Activated CD4-positive, alpha-beta memory T cell treated with anti-CD3 and anti-CD28 coated beads for 36 hours (primary cell): ENCODE measurements around the gene MAD1L1. TPM values are rescaled to one million over a fixed set of nuclear protein-coding genes. Genes with fewer than 3 reads are reported as not detected.

Source experiments
- CTCF ChIA-PET: fragments of 350-600 bp; sonication (Branson Sonifier 250); formaldehyde crosslinking; loops from one replicate; lab custom pipeline; 2021; ENCODE audit warnings: antibody characterized with exemption, inconsistent platforms; lab: Charles Lee
- POLR2A ChIA-PET: fragments of 350-600 bp; sonication (Branson Sonifier 250); formaldehyde crosslinking; loops from one replicate; lab custom pipeline; 2021; ENCODE audit warnings: antibody characterized with exemption; lab: Charles Lee
- DNase-seq: peaks from one replicate; pipeline ENCODE4 v3.0.0-alpha.2; 2020
- H3K27ac Mint-ChIP-seq: one replicate; pipeline ENCODE4 v1.8.0; 2021; ENCODE audit warnings: mixed read lengths
- H3K27me3 Mint-ChIP-seq: one replicate; pipeline ENCODE4 v1.8.0; 2021; ENCODE audit warnings: mixed read lengths
- H3K36me3 Mint-ChIP-seq: one replicate; pipeline ENCODE4 v1.8.0; 2021; ENCODE audit warnings: mixed read lengths
- H3K4me1 Mint-ChIP-seq: one replicate; pipeline ENCODE4 v1.8.0; 2021; ENCODE audit warnings: low read depth, mixed read lengths
- H3K4me3 Mint-ChIP-seq: one replicate; pipeline ENCODE4 v1.8.0; 2021; ENCODE audit warnings: mild to moderate bottlenecking, mixed read lengths
- H3K9me3 Mint-ChIP-seq: one replicate; pipeline ENCODE4 v1.8.0; 2021; ENCODE audit warnings: mixed read lengths
- intact Hi-C: fragments of 100-400 bp; cut with micrococcal nuclease; formaldehyde crosslinking; loops from one replicate; pipeline ENCODE4 v1.15.1; 2023
- total RNA-seq, 2 experiments: library from RNA; stranded (reverse); gene quantifications; one replicate each; pipeline ENCODE4 v1.2.3, GENCODE V29; 2021

MAD1L1 gene
- total RNA-seq, 2 experiments from 2014 or later = 44.4 to 47.8 TPM

GRCh38 chr7:2149672-2150444 lies 82.9 kb downstream of the MAD1L1 start:
- Mint-ChIP-seq H3K36me3 (peaks cover 11% of the 10 kb centered on the region), H3K9me3 (no peaks in the 10 kb centered on the region), H3K27me3 (no peaks in the 10 kb centered on the region), H3K4me1 (no peaks in the 10 kb centered on the region), H3K4me3 (no peak overlapping the region), H3K27ac (no peak overlapping the region)
- intact Hi-C loops = no loop called here
- no peak for DNase-seq
- POLR2A ChIA-PET = no interaction called here
- CTCF ChIA-PET = interaction anchor here (0.8 kb wide), 1 partner anchor 571 kb away, joined by 3 read pairs; no protein-coding TSS in a partner anchor

GRCh38 chr7:2148814-2149213 lies 83.9 kb downstream of the MAD1L1 start:
- intact Hi-C loops = no loop called here
- Mint-ChIP-seq H3K4me1 (no peaks in the 10 kb centered on the region), H3K9me3 (no peaks in the 10 kb centered on the region), H3K4me3 (no peak overlapping the region), H3K36me3 (peaks cover 12% of the 10 kb centered on the region), H3K27me3 (no peaks in the 10 kb centered on the region), H3K27ac (no peak overlapping the region)
- no peak for DNase-seq
- POLR2A ChIA-PET = no interaction called here
- CTCF ChIA-PET = no interaction called here

DNA sequence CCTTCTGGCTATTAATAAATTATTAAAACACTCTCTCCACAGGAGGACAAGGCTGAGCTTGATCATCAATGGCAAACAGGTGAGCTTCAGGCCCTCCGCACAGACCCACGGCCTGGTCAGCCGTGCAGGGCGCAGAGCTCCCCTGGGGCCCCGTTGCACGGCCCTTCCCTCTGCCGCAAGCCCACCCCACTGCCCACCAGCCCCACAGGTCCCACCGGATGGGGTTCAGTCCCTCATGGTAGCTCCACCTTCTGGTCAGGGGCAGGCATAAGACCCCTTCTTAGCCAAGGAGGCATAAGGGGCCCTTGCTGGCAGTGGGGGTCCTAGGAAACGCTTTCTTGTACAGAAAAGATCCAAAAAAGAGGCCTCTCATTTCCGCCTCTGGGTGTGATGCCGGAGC lies 84.6 kb downstream of the MAD1L1 start:
- Mint-ChIP-seq H3K9me3 (no peaks in the 10 kb centered on the region), H3K4me1 (no peaks in the 10 kb centered on the region), H3K4me3 (no peak overlapping the region), H3K27ac (no peak overlapping the region), H3K36me3 (peaks cover 15% of the 10 kb centered on the region), H3K27me3 (no peaks in the 10 kb centered on the region)
- POLR2A ChIA-PET = no interaction called here
- intact Hi-C loops = no loop called here
- CTCF ChIA-PET = no interaction called here
- DNase-seq = no peak

DNA sequence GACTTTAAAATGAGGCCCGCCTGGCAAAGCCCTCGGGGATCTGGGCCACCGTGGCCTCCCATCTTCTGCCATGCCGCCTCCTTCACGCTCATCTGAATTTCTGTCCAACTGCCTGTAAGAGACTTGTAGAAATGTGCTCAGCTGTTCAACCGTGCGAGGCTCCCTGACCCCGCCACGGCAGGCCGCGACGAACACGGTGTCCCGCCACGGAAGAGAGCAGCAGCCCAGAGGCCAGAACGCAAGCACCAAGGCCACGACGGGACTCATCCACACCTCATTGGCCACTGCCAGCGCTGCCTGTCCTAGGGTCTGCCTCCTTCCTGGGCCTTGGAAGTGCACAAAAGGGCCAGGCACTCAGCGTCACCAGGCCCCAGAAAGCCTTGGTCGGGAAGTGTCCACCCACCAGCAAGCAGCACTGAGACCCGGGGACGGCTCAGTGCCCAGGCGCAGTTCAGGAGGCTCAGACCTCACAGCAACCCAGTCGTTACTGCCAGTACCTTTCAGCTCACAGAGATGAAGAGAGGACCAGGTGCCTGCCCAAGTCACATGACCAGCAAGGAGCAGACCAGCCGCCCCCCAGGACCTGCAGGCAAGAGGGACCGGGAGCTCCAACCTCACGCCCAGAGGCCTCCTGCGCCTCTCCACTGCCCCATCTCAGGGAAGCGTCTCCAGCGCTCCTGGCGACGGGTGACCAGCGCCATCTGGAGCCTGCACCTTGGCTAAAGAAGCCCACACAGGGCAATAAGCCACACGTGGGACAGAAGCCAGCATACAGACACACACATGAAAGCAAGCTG lies 85.9 kb downstream of the MAD1L1 start:
- Mint-ChIP-seq H3K27me3 (no peaks in the 10 kb centered on the region), H3K9me3 (no peaks in the 10 kb centered on the region), H3K36me3 (peaks cover 16% of the 10 kb centered on the region), H3K4me3 (no peak overlapping the region), H3K27ac (no peak overlapping the region), H3K4me1 (no peaks in the 10 kb centered on the region)
- ChIA-PET CTCF (no interaction called here), POLR2A (no interaction called here)
- DNase-seq = no peak
- intact Hi-C loops = no loop called here

- Mint-ChIP-seq H3K4me1 (no peaks in the 10 kb centered on the region), H3K4me3 (no peak overlapping the region), H3K27ac (no peak overlapping the region), H3K36me3 (peaks cover 16% of the 10 kb centered on the region), H3K9me3 (no peaks in the 10 kb centered on the region), H3K27me3 (no peaks in the 10 kb centered on the region)
- ChIA-PET CTCF (interaction anchor here (1.4 kb wide), 1 partner anchor 12 kb away, joined by 3 read pairs; no protein-coding TSS in a partner anchor), POLR2A (no interaction called here)
- DNase-seq = no peak
- intact Hi-C loops = no loop called here
Measured at GRCh38 chr7:2145835-2146580, 86.7 kb downstream of the MAD1L1 start.

- no peak overlapping the region for H3K27ac Mint-ChIP-seq
Measured at GRCh38 chr7:2144926-2145325, 87.8 kb downstream of the MAD1L1 start.

DNA sequence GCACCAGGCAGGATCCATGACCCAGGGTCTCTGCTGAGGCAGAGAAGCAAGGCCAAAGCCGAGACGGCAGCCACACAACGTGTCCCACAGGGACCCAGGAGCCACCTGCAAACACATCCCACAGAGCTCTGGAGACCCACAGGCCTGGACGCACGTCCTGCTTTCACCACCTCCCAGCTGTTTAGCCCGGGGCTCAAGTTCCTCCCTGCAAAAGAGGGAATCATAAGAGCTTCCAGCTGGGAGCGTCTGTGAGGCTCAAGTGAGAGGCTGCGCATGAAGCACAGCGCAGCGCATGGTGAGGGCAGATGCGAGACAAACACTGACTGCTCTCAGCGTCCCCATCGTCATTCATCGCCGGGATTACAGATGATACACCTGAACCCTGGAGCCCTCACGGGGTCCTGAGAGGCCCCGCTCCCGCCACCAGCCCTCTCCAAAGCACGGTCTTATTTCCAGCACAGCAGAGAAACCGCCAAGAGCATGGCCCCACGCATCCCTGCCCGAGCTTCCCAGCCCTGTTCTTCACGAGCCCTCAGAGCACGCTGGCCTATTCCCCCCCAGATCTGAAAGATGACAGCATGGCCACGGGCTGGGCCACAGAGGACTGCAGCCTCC lies 88.7 kb downstream of the MAD1L1 start:
- no peaks in the 10 kb centered on the region for H3K4me1 Mint-ChIP-seq
- peaks cover 16% of the 10 kb centered on the region for H3K36me3 Mint-ChIP-seq
- no peaks in the 10 kb centered on the region for H3K9me3 Mint-ChIP-seq
- DNase-seq = no peak
- no peak overlapping the region for H3K4me3 Mint-ChIP-seq
- CTCF ChIA-PET = no interaction called here
- POLR2A ChIA-PET = no interaction called here
- H3K27me3 Mint-ChIP-seq = no peaks in the 10 kb centered on the region
- intact Hi-C loops = no loop called here
- no peak overlapping the region for H3K27ac Mint-ChIP-seq

More at GRCh38 chr7:2144926-2145325, 87.8 kb downstream of the MAD1L1 start:
- no peak for DNase-seq
- Mint-ChIP-seq H3K9me3 (no peaks in the 10 kb centered on the region), H3K27me3 (no peaks in the 10 kb centered on the region), H3K4me3 (no peak overlapping the region), H3K4me1 (no peaks in the 10 kb centered on the region), H3K36me3 (peaks cover 16% of the 10 kb centered on the region)
- CTCF ChIA-PET = interaction anchor here (1.4 kb wide), 1 partner anchor 13 kb away, joined by 3 read pairs; no protein-coding TSS in a partner anchor
- POLR2A ChIA-PET = no interaction called here
- intact Hi-C loops = no loop called here

GRCh38 chr7:2143450-2143849 lies 89.3 kb downstream of the MAD1L1 start:
- DNase-seq = no peak
- Mint-ChIP-seq H3K36me3 (peaks cover 16% of the 10 kb centered on the region), H3K9me3 (no peaks in the 10 kb centered on the region), H3K27me3 (no peaks in the 10 kb centered on the region), H3K4me1 (peaks cover 2% of the 10 kb centered on the region), H3K4me3 (no peak overlapping the region), H3K27ac (no peak overlapping the region)
- ChIA-PET CTCF (no interaction called here), POLR2A (no interaction called here)
- intact Hi-C loops = no loop called here

DNA sequence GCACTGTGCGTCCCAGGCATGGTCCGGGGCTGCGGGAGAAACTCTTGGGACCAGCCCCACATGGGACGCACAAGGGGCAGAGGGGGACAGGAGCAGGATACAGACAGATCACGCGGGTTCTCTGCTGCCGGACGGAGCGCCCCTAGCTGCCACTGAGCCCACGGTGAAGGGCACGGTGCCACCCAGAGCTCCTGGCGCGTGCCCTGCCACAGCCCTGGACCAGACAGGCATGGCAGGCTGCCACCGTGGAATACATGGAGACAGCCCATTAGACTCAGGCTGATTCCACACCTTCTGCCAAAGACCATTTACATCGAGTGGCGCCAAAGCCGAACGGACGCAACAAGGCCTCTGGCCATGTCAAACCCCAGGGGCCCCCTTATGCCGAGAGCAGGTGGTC lies 90.4 kb downstream of the MAD1L1 start:
- H3K4me1 Mint-ChIP-seq = peaks cover 3% of the 10 kb centered on the region
- intact Hi-C loops = no loop called here
- H3K36me3 Mint-ChIP-seq = peaks cover 16% of the 10 kb centered on the region
- H3K27ac Mint-ChIP-seq = no peak overlapping the region
- H3K4me3 Mint-ChIP-seq = no peak overlapping the region
- no peaks in the 10 kb centered on the region for H3K9me3 Mint-ChIP-seq
- ChIA-PET POLR2A (no interaction called here), CTCF (no interaction called here)
- no peaks in the 10 kb centered on the region for H3K27me3 Mint-ChIP-seq
- no peak for DNase-seq

DNA sequence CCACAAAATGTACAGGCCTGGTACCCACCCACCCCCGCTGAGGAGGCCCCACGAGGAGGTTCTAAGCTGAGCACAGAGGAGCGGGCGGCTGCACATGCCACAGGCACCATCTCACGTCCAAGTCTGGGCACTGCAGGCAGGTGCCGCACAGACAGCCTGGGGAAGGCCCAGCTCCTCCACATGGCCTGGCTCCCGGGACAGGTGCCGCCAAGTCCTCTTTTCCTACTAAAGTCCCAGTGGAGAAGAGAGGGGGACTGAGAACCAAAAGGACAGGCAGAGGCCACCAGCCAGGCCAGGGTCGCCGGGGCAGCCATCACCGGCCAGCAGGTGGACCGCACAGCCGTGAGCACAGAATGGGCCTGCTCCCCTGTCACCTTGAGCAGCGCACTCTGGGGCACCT lies 91.1 kb downstream of the MAD1L1 start:
- CTCF ChIA-PET = no interaction called here
- intact Hi-C loops = no loop called here
- H3K9me3 Mint-ChIP-seq = no peaks in the 10 kb centered on the region
- POLR2A ChIA-PET = no interaction called here
- no peak overlapping the region for H3K4me3 Mint-ChIP-seq
- DNase-seq = no peak
- no peaks in the 10 kb centered on the region for H3K27me3 Mint-ChIP-seq
- peaks cover 15% of the 10 kb centered on the region for H3K36me3 Mint-ChIP-seq
- H3K27ac Mint-ChIP-seq = no peak overlapping the region
- peaks cover 3% of the 10 kb centered on the region for H3K4me1 Mint-ChIP-seq

DNA sequence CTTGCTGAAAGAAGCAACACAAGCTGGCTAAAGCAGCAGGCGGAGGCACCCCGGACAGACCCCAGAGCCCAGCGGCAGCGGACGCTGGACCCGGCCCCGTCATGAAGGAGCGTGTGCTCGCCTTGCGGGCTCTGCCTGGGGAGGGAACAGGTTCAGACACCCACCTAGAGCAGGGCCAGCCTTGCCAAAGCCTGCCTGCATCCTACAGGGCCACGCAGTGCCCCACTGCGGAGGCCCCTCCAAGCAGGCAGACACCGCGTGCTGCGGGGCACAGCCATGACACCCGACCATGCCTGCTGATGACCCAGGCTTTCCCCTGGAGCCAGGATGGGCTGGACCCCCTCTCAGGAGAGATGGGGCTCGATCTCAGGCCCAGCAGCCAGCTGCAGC lies 91.7 kb downstream of the MAD1L1 start:
- ChIA-PET CTCF (no interaction called here), POLR2A (no interaction called here)
- H3K36me3 Mint-ChIP-seq = peaks cover 13% of the 10 kb centered on the region
- H3K9me3 Mint-ChIP-seq = no peaks in the 10 kb centered on the region
- H3K4me1 Mint-ChIP-seq = peaks cover 3% of the 10 kb centered on the region
- H3K4me3 Mint-ChIP-seq = no peak overlapping the region
- DNase-seq = no peak
- intact Hi-C loops = no loop called here
- no peak overlapping the region for H3K27ac Mint-ChIP-seq
- no peaks in the 10 kb centered on the region for H3K27me3 Mint-ChIP-seq
